ENCODE measurements around the gene OR5A2. TPM values are rescaled to one million over a fixed set of nuclear protein-coding genes. Genes with fewer than 3 reads are reported as not detected.
"Not testable (repeated sequence)": the region's sequence is repeated elsewhere in the genome, so short reads cannot be mapped to it uniquely, and the experiment has no call there.

Gene OR5A2, protein sequence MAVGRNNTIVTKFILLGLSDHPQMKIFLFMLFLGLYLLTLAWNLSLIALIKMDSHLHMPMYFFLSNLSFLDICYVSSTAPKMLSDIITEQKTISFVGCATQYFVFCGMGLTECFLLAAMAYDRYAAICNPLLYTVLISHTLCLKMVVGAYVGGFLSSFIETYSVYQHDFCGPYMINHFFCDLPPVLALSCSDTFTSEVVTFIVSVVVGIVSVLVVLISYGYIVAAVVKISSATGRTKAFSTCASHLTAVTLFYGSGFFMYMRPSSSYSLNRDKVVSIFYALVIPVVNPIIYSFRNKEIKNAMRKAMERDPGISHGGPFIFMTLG
- total RNA-seq (2014; rRNA removed; shearing (Covaris generic); ENCODE audit: low replicate concordance), result not detected in 2 replicates

DNA sequence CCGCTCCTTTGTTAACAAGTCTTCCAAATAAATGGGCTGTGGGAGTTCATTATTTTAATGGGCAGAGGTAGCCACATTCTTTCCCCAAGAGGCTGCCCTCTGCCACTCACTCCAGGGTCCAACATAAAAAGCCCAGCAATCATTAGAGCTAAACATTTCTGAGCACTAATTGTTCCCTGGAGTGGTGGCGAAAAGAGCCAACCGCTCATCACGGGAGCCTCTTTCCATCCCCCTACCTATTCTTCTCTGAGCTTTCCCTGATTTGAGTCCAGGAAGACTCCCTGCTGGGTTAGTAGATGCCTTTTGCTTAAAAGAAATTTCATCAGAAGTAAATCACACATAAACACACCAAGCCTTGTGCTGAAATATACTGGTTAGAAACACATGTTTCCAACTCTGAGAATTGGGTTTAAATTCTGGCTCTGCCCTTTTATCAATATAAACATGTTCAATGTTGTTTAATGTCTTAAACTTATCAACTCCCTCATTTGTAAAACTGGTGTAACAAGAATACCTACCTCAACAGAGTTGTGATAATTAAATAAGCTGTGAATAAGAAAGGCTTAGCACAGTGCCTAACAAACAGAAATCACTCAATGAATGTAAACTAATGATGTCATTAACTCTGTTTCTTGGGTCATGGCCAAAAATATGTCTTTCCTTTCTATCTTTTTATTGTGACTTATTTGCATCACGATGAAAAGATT is at the start of gene OR5A2:
Gene OR5A2, minus strand, starts transcription at position 53 of the 707 bp plus-strand sequence. CDS start 3,460 bp downstream, outside the sequence.
- H2AFZ ChIP-seq (ENCODE audit: low read length), result no peak within 1 kb of the TSS
- no peaks in the 10 kb centered on the region for H4K20me1 ChIP-seq (ENCODE audit: insufficient read depth, low read depth, low read length)
- no peaks in the 10 kb centered on the region for H3K36me3 ChIP-seq (ENCODE audit: insufficient read depth, low read length)
- no peaks in the 10 kb centered on the region for H3K9me2 ChIP-seq (replicated peaks; ENCODE audit: insufficient read depth, low read length)
- H3K4me2 ChIP-seq (ENCODE audit: low read depth, low read length, poor library complexity, severe bottlenecking), result no peak within 1 kb of the TSS
- no peak within 1 kb of the TSS for H3K27ac ChIP-seq (ENCODE audit: low read length)
- H3K4me3 ChIP-seq (ENCODE audit: low read length), result no peak within 1 kb of the TSS
- no peaks in the 10 kb centered on the region for H3K9me3 ChIP-seq (ENCODE audit: low read length)
- H3K4me1 ChIP-seq (ENCODE audit: low read length), result no peaks in the 10 kb centered on the region
- no peaks in the 10 kb centered on the region for H3K27me3 ChIP-seq (ENCODE audit: low read length)
- DNase-seq, result no peak
- H3K9ac ChIP-seq (ENCODE audit: low read length), result no peak within 1 kb of the TSS
- H3K79me2 ChIP-seq (ENCODE audit: low read length), result no peaks in the 10 kb centered on the region

DNA sequence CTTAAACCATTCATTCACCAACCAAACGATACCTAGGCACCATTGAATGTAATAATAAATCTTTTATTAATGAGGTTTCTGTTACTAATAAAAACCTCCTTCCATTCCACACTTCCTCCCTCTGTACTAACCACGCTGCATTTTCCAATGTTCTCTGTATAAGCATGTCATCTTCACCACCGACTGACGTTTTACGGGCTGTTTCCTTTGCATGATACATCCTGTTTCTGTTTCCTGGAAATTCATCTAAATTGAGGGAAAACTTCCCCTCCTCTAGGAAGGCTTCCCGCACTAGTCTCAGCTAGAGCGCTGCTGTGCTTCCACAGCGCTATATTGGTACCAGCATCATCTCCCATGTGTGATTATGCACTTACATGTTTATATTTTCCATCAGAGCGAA is 49.0 kb upstream of the OR5A2 start:
- no peak for DNase-seq
- Histone ChIP-seq H3K4me2 (ENCODE audit: low read depth, low read length, poor library complexity, severe bottlenecking) (no peak overlapping the region), H2AFZ (ENCODE audit: low read length) (no peak overlapping the region), H3K4me3 (ENCODE audit: low read length) (no peak overlapping the region), H3K36me3 (ENCODE audit: insufficient read depth, low read length) (no peaks in the 10 kb centered on the region), H3K9me2 (replicated peaks; ENCODE audit: insufficient read depth, low read length) (no peaks in the 10 kb centered on the region), H3K79me2 (ENCODE audit: low read length) (no peaks in the 10 kb centered on the region), H3K9ac (ENCODE audit: low read length) (no peak overlapping the region), H3K27me3 (ENCODE audit: low read length) (no peaks in the 10 kb centered on the region), H3K27ac (ENCODE audit: low read length) (no peak overlapping the region), H3K4me1 (ENCODE audit: low read length) (no peaks in the 10 kb centered on the region), H4K20me1 (ENCODE audit: insufficient read depth, low read depth, low read length) (no peaks in the 10 kb centered on the region), H3K9me3 (ENCODE audit: low read length) (no peaks in the 10 kb centered on the region)

DNA sequence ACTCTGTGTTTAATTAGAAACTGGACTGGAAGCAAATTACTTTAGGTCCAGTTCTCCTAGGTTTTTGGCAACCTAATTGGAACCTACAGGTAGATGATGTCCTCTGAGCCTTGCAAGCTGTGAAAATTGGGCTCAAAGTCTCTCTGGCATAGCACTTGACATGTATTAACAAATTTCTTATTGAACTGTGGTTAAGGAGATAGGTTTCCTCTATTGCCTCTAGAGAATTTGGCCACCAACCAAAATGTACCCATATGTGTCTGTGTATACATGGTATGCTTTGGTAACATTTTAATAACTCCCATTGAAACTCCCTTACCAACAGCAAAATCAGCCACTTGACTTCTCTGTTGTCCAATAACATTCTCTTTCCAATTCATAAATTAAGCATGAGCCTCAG is 46.8 kb upstream of the OR5A2 start, which contains the start of gene OR4D10:
Gene OR4D10, plus strand, starts transcription at position 301 of the 400 bp plus-strand sequence. CDS start 4,115 bp downstream, outside the sequence.
- Histone ChIP-seq H3K4me2 (ENCODE audit: low read depth, low read length, poor library complexity, severe bottlenecking) (no peak within 1 kb of the TSS), H3K9me2 (replicated peaks; ENCODE audit: insufficient read depth, low read length) (no peaks in the 10 kb centered on the region), H4K20me1 (ENCODE audit: insufficient read depth, low read depth, low read length) (no peaks in the 10 kb centered on the region), H3K9ac (ENCODE audit: low read length) (no peak within 1 kb of the TSS), H3K27ac (ENCODE audit: low read length) (no peak within 1 kb of the TSS), H3K27me3 (ENCODE audit: low read length) (no peaks in the 10 kb centered on the region), H3K79me2 (ENCODE audit: low read length) (no peaks in the 10 kb centered on the region), H3K9me3 (ENCODE audit: low read length) (no peaks in the 10 kb centered on the region), H2AFZ (ENCODE audit: low read length) (no peak within 1 kb of the TSS), H3K36me3 (ENCODE audit: insufficient read depth, low read length) (no peaks in the 10 kb centered on the region), H3K4me1 (ENCODE audit: low read length) (no peaks in the 10 kb centered on the region), H3K4me3 (ENCODE audit: low read length) (no peak within 1 kb of the TSS)
- DNase-seq, result no peak

DNA sequence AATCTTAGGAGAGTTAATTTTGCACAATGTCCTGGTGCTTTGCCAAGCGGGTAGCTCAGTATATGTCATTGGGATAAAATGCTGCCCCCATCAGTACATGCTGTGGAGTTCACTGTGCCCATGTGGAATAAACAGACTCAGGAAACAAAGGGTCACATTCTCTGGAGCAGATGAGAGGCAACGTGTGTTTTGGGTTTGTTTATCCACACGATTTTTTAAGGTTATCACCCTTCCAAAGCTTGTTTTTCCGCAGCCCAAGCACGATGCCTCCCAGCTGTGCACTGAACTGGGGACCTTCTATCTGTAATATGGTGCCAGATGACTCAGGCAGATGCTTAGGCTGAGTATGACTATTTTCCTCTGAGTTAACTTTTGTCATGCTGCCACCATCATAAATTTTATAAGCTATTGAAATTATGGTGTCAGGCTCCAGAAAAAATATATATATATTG is 37.0 kb upstream of the OR5A2 start:
- Histone ChIP-seq H3K4me1 (ENCODE audit: low read length) (no peaks in the 10 kb centered on the region), H3K27me3 (ENCODE audit: low read length) (no peaks in the 10 kb centered on the region), H3K9me2 (replicated peaks; ENCODE audit: insufficient read depth, low read length) (no peaks in the 10 kb centered on the region), H3K79me2 (ENCODE audit: low read length) (no peaks in the 10 kb centered on the region), H3K27ac (ENCODE audit: low read length) (no peak overlapping the region), H3K4me2 (ENCODE audit: low read depth, low read length, poor library complexity, severe bottlenecking) (no peak overlapping the region), H2AFZ (ENCODE audit: low read length) (no peak overlapping the region), H3K9me3 (ENCODE audit: low read length) (no peaks in the 10 kb centered on the region), H4K20me1 (ENCODE audit: insufficient read depth, low read depth, low read length) (no peaks in the 10 kb centered on the region), H3K9ac (ENCODE audit: low read length) (no peak overlapping the region), H3K36me3 (ENCODE audit: insufficient read depth, low read length) (no peaks in the 10 kb centered on the region), H3K4me3 (ENCODE audit: low read length) (no peak overlapping the region)
- DNase-seq, result no peak

DNA sequence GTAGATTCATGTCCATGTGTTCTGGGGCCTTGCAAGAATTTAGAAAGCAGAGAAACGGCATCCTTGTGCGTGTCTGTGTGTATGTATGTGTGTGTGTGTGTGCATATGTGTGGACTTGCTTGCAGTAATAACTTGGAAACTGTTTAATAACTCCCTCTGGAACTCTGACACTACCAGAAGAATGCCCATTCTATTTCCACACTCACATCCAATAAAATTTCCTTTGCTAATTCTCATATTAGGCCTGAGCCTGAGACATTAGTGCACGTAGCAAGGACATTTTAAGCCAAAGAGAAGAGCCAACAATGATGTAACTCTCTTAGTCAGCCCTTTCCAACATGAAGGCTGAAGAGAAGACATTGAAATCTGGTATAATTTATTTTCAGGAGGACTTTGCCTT is 33.7 kb upstream of the OR5A2 start:
- H3K27ac ChIP-seq (ENCODE audit: low read length), result no peak overlapping the region

DNA sequence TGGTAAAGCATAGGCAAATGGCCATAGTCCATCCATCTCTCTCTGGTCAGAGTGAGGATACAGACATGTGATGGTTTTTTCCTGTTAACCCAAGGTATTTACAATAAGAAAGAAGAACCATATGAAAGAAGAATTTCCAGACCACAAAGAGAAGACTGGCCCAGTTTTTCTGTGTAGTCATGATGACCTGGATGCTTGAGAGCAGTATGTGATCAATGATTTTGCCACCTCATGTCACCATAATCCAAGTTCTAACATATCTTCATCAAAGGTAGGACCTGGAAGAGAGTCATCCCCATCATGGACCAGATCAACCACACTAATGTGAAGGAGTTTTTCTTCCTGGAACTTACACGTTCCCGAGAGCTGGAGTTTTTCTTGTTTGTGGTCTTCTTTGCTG is 30.4 kb upstream of the OR5A2 start, which contains the start of gene OR4D6:
Gene OR4D6, plus strand, starts transcription at position 301 of the 400 bp plus-strand sequence. Its CDS starts 0 bp downstream, at position 301.
- no peaks in the 10 kb centered on the region for H3K9me2 ChIP-seq (replicated peaks; ENCODE audit: insufficient read depth, low read length)
- no peaks in the 10 kb centered on the region for H3K79me2 ChIP-seq (ENCODE audit: low read length)
- no peak within 1 kb of the TSS for H3K4me2 ChIP-seq (ENCODE audit: low read depth, low read length, poor library complexity, severe bottlenecking)
- no peaks in the 10 kb centered on the region for H3K4me1 ChIP-seq (ENCODE audit: low read length)
- no peaks in the 10 kb centered on the region for H3K27me3 ChIP-seq (ENCODE audit: low read length)
- no peaks in the 10 kb centered on the region for H3K36me3 ChIP-seq (ENCODE audit: insufficient read depth, low read length)
- H4K20me1 ChIP-seq (ENCODE audit: insufficient read depth, low read depth, low read length), result no peaks in the 10 kb centered on the region
- H3K27ac ChIP-seq (ENCODE audit: low read length), result no peak within 1 kb of the TSS
- H3K9ac ChIP-seq (ENCODE audit: low read length), result no peak within 1 kb of the TSS
- no peak within 1 kb of the TSS for H2AFZ ChIP-seq (ENCODE audit: low read length)
- DNase-seq, result no peak
- no peak within 1 kb of the TSS for H3K4me3 ChIP-seq (ENCODE audit: low read length)
- H3K9me3 ChIP-seq (ENCODE audit: low read length), result no peaks in the 10 kb centered on the region

More for the DNA sequence above, 33.7 kb upstream of the OR5A2 start:
- Histone ChIP-seq H3K79me2 (ENCODE audit: low read length) (no peaks in the 10 kb centered on the region), H2AFZ (ENCODE audit: low read length) (no peak overlapping the region), H3K4me1 (ENCODE audit: low read length) (no peaks in the 10 kb centered on the region), H3K4me3 (ENCODE audit: low read length) (no peak overlapping the region), H3K36me3 (ENCODE audit: insufficient read depth, low read length) (no peaks in the 10 kb centered on the region), H3K9me2 (replicated peaks; ENCODE audit: insufficient read depth, low read length) (no peaks in the 10 kb centered on the region), H3K9me3 (ENCODE audit: low read length) (no peaks in the 10 kb centered on the region), H3K9ac (ENCODE audit: low read length) (no peak overlapping the region), H3K27me3 (ENCODE audit: low read length) (no peaks in the 10 kb centered on the region), H3K4me2 (ENCODE audit: low read depth, low read length, poor library complexity, severe bottlenecking) (no peak overlapping the region), H4K20me1 (ENCODE audit: insufficient read depth, low read depth, low read length) (no peaks in the 10 kb centered on the region)
- no peak for DNase-seq

DNA sequence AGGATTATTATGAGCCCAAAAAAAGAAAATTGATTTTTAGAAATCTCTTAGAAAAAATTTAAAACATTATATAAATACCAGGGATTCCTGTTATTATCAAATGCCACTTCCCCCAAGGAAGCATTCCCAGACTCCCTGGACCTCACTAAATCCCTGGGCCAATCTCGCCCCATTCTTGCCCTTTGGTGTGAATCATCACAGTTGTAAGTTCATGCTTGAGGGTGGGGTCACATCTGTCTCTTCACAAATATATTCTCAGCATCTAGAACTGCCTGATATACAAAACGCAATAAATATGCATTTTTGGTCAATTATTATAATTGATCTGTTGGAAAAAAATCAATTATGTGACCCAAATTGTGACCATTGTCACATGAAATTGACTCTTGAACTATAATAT is 22.3 kb upstream of the OR5A2 start:
- H3K27ac ChIP-seq (ENCODE audit: low read length), result no peak overlapping the region
- no peak overlapping the region for H3K9ac ChIP-seq (ENCODE audit: low read length)
- no peak overlapping the region for H3K4me3 ChIP-seq (ENCODE audit: low read length)
- no peaks in the 10 kb centered on the region for H3K9me2 ChIP-seq (replicated peaks; ENCODE audit: insufficient read depth, low read length)
- H4K20me1 ChIP-seq (ENCODE audit: insufficient read depth, low read depth, low read length), result no peaks in the 10 kb centered on the region
- no peaks in the 10 kb centered on the region for H3K27me3 ChIP-seq (ENCODE audit: low read length)
- no peak for DNase-seq
- H3K4me1 ChIP-seq (ENCODE audit: low read length), result no peaks in the 10 kb centered on the region
- H3K79me2 ChIP-seq (ENCODE audit: low read length), result no peaks in the 10 kb centered on the region
- no peaks in the 10 kb centered on the region for H3K9me3 ChIP-seq (ENCODE audit: low read length)
- no peaks in the 10 kb centered on the region for H3K36me3 ChIP-seq (ENCODE audit: insufficient read depth, low read length)
- no peak overlapping the region for H3K4me2 ChIP-seq (ENCODE audit: low read depth, low read length, poor library complexity, severe bottlenecking)
- H2AFZ ChIP-seq (ENCODE audit: low read length), result no peak overlapping the region

DNA sequence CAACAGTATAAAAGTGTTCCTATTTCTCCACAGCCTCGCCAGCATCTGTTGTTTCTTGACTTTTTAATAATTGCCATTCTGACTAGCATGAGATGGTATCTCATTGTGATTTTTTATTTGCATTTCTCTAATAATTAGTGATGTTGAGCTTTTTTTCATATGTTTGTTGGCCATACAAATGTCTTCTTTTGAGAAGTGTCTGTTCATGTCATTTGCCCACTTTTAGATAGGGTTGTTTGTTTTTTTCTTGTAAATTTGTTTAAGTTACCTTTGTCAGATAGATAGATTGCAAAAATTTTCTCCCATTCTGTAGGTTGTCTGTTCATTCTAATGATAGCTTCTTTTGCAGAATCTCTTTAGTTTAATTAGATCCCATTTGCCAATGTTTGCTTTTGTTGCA is 19.4 kb upstream of the OR5A2 start:
- H3K27me3 ChIP-seq (ENCODE audit: low read length); H3K9ac ChIP-seq (ENCODE audit: low read length); H4K20me1 ChIP-seq (ENCODE audit: insufficient read depth, low read depth, low read length); H3K9me2 ChIP-seq (replicated peaks; ENCODE audit: insufficient read depth, low read length); H3K4me3 ChIP-seq (ENCODE audit: low read length); H3K79me2 ChIP-seq (ENCODE audit: low read length); H3K4me2 ChIP-seq (ENCODE audit: low read depth, low read length, poor library complexity, severe bottlenecking); H3K27ac ChIP-seq (ENCODE audit: low read length); H3K4me1 ChIP-seq (ENCODE audit: low read length); H3K9me3 ChIP-seq (ENCODE audit: low read length); H3K36me3 ChIP-seq (ENCODE audit: insufficient read depth, low read length); DNase-seq; H2AFZ ChIP-seq (ENCODE audit: low read length): not testable (repeated sequence)

All from Karpas-422 (cell line).